OCI-LY3 (cell line): Measurements from ENCODE around the gene POLDIP3.

Experiments used
- H2AFZ ChIP-seq: fragments of 200-600, 300-600 bp; shearing (Covaris generic); 2 replicates; pipeline ENCODE4 v1.6.0; 2014; ENCODE audit warnings: antibody characterized with exemption, low read depth, low read length
- H3K27ac ChIP-seq: fragments of 200-600, 300-600 bp; sonication (generic); 2 replicates; pipeline ENCODE4 v1.5.1; 2014; ENCODE audit warnings: mild to moderate bottlenecking, low read length, moderate library complexity, mixed read lengths
- H3K27me3 ChIP-seq: fragments of 200-600, 300-600 bp; sonication (generic); 2 replicates; pipeline ENCODE4 v1.6.1; 2014; ENCODE audit warnings: low read depth, low read length, mixed read lengths
- H3K36me3 ChIP-seq: fragments of 200-600, 300-600 bp; sonication (generic); replicated peaks from 2 replicates; pipeline ENCODE3; 2014; ENCODE audit warnings: low read depth, low read length, mixed read lengths
- H3K4me1 ChIP-seq: fragments of 300-600, 200-600 bp; sonication (generic); 2 replicates; pipeline ENCODE4 v1.6.1; 2014; ENCODE audit warnings: low read length, mixed read lengths
- H3K4me2 ChIP-seq: fragments of 200-600, 300-600 bp; sonication (generic); 2 replicates; pipeline ENCODE4 v1.6.1; 2014; ENCODE audit warnings: low read length, mixed read lengths
- H3K4me3 ChIP-seq: fragments of 300-600, 200-600 bp; sonication (generic); 2 replicates; pipeline ENCODE4 v1.5.1; 2014; ENCODE audit warnings: antibody characterized with exemption, mild to moderate bottlenecking, low read length, moderate library complexity
- H3K79me2 ChIP-seq: fragments of 300-600, 200-600 bp; shearing (Covaris generic); 2 replicates; pipeline ENCODE4 v1.6.1; 2014; ENCODE audit warnings: mild to moderate bottlenecking, low read length, mixed read lengths
- H3K9ac ChIP-seq: fragments of 300-600, 200-600 bp; shearing (Covaris generic); 2 replicates; pipeline ENCODE4 v1.6.0; 2014; ENCODE audit warnings: mild to moderate bottlenecking, low read length, moderate library complexity
- H3K9me3 ChIP-seq: fragments of 200-600, 300-600 bp; shearing (Covaris generic); 2 replicates; pipeline ENCODE4 v1.6.1; 2014; ENCODE audit warnings: low read length, mixed read lengths; ENCODE audit not compliant: insufficient read depth
- H4K20me1 ChIP-seq: fragments of 200-600, 300-600 bp; sonication (generic); 2 replicates; pipeline ENCODE4 v1.6.1; 2016; ENCODE audit warnings: low read length, mixed read lengths; ENCODE audit not compliant: insufficient read depth
- CTCF ChIP-seq: fragments of 200-600, 300-600 bp; sonication (generic); IDR thresholded peaks from 2 replicates; pipeline ENCODE4 v1.5.1; 2014; ENCODE audit warnings: antibody characterized with exemption, low read length, low read depth
- EZH2phosphoT487 ChIP-seq: fragments of 200-600 bp; shearing (Covaris generic); IDR thresholded peaks from 2 replicates; pipeline ENCODE4 v1.6.1; 2018; ENCODE audit warnings: antibody characterized with exemption, mixed run types, low read depth

POLDIP3 gene

GRCh38 chr22:42595434-42595833 is 19.2 kb downstream of the POLDIP3 start:
- Histone ChIP-seq H3K36me3 (peaks cover 74% of the 10 kb centered on the region), H3K4me1 (no peaks in the 10 kb centered on the region), H3K27ac (no peak overlapping the region), H3K9ac (no peak overlapping the region), H3K4me2 (no peak overlapping the region), H2AFZ (no peak overlapping the region), H3K27me3 (no peaks in the 10 kb centered on the region), H4K20me1 (peaks cover 16% of the 10 kb centered on the region), H3K79me2 (peaks cover 20% of the 10 kb centered on the region), H3K4me3 (no peak overlapping the region), H3K9me3 (no peaks in the 10 kb centered on the region)
- TF ChIP-seq EZH2phosphoT487 (no peak), CTCF (no peak)

- peaks cover 73% of the 10 kb centered on the region for H3K36me3 ChIP-seq
- no peak overlapping the region for H3K27ac ChIP-seq
- no peak overlapping the region for H3K4me3 ChIP-seq
- peaks cover 4% of the 10 kb centered on the region; the same call in 1 of the 2 replicates for H3K79me2 ChIP-seq
- H3K9me3 ChIP-seq, result no peaks in the 10 kb centered on the region
- TF ChIP-seq EZH2phosphoT487 (no peak), CTCF (no peak)
- H3K9ac ChIP-seq, result no peak overlapping the region
- peaks cover 4% of the 10 kb centered on the region; the same call in 1 of the 2 replicates for H3K4me1 ChIP-seq
- no peak overlapping the region for H3K4me2 ChIP-seq
- peaks cover 8% of the 10 kb centered on the region for H4K20me1 ChIP-seq
- no peaks in the 10 kb centered on the region for H3K27me3 ChIP-seq
- H2AFZ ChIP-seq, result no peak overlapping the region
Observed at GRCh38 chr22:42591987-42592386, 22.7 kb downstream of the POLDIP3 start.

DNA sequence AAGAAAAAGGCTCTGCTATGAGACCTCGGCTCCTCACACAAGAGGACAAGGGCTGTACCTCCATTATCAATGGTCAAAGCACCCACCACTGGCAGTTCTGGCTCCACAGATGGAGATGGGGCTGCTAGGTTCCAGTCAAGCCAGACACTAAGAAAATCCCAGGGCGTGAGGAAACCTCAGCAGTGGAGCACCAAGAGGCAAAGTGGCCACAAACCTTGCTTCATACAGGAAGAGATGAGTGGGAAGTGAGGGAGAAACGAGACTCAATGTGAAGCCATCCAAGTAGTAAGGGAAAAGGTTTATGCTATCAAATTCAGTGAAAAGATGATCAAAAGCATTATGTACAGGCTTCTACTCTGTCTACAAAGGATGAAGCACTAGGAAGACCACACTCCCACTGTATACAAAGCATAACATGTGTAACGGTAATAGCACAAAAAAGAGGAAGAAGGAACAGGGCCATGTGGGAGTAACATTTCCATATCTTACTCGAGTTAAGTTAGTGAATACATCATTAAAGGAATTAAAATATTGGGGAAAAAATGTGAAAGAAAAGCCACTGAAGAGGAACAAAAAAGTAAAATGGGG is 27.0 kb downstream of the POLDIP3 start:
- H3K36me3 ChIP-seq, result peaks cover 63% of the 10 kb centered on the region
- TF ChIP-seq EZH2phosphoT487, result no peak
- no peak for TF ChIP-seq CTCF
- peaks cover 4% of the 10 kb centered on the region; the same call in 1 of the 2 replicates for H3K79me2 ChIP-seq
- peaks cover 4% of the 10 kb centered on the region; the same call in 1 of the 2 replicates for H3K4me1 ChIP-seq
- no peak overlapping the region for H3K9ac ChIP-seq
- no peaks in the 10 kb centered on the region for H3K27me3 ChIP-seq
- H2AFZ ChIP-seq, result no peak overlapping the region
- no peaks in the 10 kb centered on the region for H4K20me1 ChIP-seq
- 0 out of 2 replicates have a peak overlapping the region, but pooled peaks have one; percentile 2 for H3K27ac ChIP-seq
- no peak overlapping the region for H3K4me3 ChIP-seq
- H3K9me3 ChIP-seq, result no peaks in the 10 kb centered on the region
- H3K4me2 ChIP-seq, result no peak overlapping the region

DNA sequence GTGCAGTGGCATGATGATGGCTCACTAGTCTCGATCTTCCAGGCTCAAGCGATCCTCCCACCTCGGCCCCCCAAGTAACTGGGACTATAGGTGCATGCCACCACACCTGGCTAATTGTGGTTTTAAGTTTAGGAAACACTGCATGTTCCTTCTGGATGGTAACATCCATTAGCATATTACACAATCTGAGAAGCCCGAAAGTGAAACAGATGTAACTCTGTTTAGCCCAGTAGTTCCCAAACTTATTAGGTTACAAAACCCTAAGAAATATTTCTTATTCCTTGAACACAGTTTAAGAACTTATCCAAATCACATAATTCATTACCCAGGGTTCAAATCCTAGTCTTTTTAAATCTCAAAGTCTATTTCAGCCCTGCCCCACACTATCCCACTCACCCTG is 28.3 kb downstream of the POLDIP3 start:
- H3K4me2 ChIP-seq, result no peak overlapping the region
- H3K27ac ChIP-seq, result no peak overlapping the region
- H3K4me3 ChIP-seq, result no peak overlapping the region
- H3K9ac ChIP-seq, result no peak overlapping the region
- no peak overlapping the region for H2AFZ ChIP-seq
- no peak for TF ChIP-seq EZH2phosphoT487
- TF ChIP-seq CTCF, result no peak
- no peaks in the 10 kb centered on the region for H4K20me1 ChIP-seq
- peaks cover 10% of the 10 kb centered on the region for H3K4me1 ChIP-seq
- H3K79me2 ChIP-seq, result peaks cover 16% of the 10 kb centered on the region
- H3K36me3 ChIP-seq, result peaks cover 51% of the 10 kb centered on the region
- no peaks in the 10 kb centered on the region for H3K27me3 ChIP-seq
- H3K9me3 ChIP-seq, result no peaks in the 10 kb centered on the region
